NCI-H146 (cell line): ENCODE data around the gene SLN.
A peak's percentile ranks its signal among the peaks of the same experiment; 100 is the strongest.
"Not testable (repeated sequence)": the region's sequence is repeated elsewhere in the genome, so short reads cannot be mapped to it uniquely, and the experiment has no call there.

Experiments used
- DNase-seq: peaks from one replicate; lab custom pipeline; 2025; lab: John Stamatoyannopoulos, UW

SLN gene

GRCh38 chr11:107711861-107712755, at the start of gene SLN:
TSS of gene SLN (minus strand) at chr11:107712056.
- no peak for DNase-seq

GRCh38 chr11:107758719-107759355, 47.0 kb upstream of the SLN start:
- not testable (repeated sequence) for DNase-seq

GRCh38 chr11:107757661-107758060, 45.8 kb upstream of the SLN start:
- DNase-seq, result no peak

GRCh38 chr11:107756553-107756952, 44.7 kb upstream of the SLN start:
- no peak for DNase-seq

GRCh38 chr11:107752949-107753822, 41.3 kb upstream of the SLN start:
- DNase-seq, result no peak

- no peak for DNase-seq
Observed at GRCh38 chr11:107752508-107752907, 40.7 kb upstream of the SLN start.

GRCh38 chr11:107751082-107751481, 39.2 kb upstream of the SLN start:
- DNase-seq, result no peak

GRCh38 chr11:107750313-107750712, 38.5 kb upstream of the SLN start:
- DNase-seq, result no peak

- no peak for DNase-seq
Observed at GRCh38 chr11:107747622-107748021, 35.8 kb upstream of the SLN start.

GRCh38 chr11:107744736-107745135, 32.9 kb upstream of the SLN start:
- DNase-seq, result no peak

- DNase-seq, result no peak
Observed at GRCh38 chr11:107743191-107743590, 31.3 kb upstream of the SLN start.

GRCh38 chr11:107741044-107741823, 29.4 kb upstream of the SLN start:
- peak; percentile 11 for DNase-seq

GRCh38 chr11:107740271-107740670, 28.4 kb upstream of the SLN start:
- no peak for DNase-seq

GRCh38 chr11:107736546-107736945, 24.7 kb upstream of the SLN start:
- DNase-seq, result no peak

- no peak for DNase-seq
Observed at GRCh38 chr11:107733518-107733917, 21.7 kb upstream of the SLN start.

GRCh38 chr11:107732689-107733051, 20.8 kb upstream of the SLN start:
- DNase-seq, result no peak

GRCh38 chr11:107731941-107732688, 20.3 kb upstream of the SLN start:
- DNase-seq, result no peak

GRCh38 chr11:107722662-107723061, 10.8 kb upstream of the SLN start:
- DNase-seq, result no peak

GRCh38 chr11:107721207-107721606, 9.4 kb upstream of the SLN start:
- no peak for DNase-seq

- no peak for DNase-seq
Observed at GRCh38 chr11:107720303-107720774, 8.5 kb upstream of the SLN start.
